NCI-H1694 (cell line): ENCODE results near the gene STX16.

ENCODE experiments used
- DNase-seq: peaks from one replicate; lab custom pipeline; 2025; lab: John Stamatoyannopoulos, UW

Gene STX16

DNA sequence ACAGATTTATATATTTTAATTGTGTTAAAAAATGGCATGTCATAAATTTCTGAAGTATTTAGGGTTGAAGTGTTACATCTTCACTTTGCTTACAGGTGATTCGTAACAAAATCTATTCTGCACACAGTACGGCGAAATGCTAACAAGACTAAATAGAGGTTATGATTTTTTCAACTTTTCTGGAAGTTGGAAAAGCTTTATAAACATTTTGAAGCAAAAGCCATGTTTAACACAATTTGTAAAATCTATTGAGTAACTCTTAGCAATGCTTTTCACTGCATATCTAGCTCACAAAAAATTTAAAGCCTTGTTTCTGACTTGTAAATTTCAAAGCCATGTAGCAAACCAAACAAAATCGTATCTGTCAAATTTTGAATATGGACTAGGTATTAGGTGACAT is 3.3 kb downstream of the STX16 start:
- no peak for DNase-seq

- no peak for DNase-seq
Measured at GRCh38 chr20:58655328-58656107, 4.4 kb downstream of the STX16 start.

DNA sequence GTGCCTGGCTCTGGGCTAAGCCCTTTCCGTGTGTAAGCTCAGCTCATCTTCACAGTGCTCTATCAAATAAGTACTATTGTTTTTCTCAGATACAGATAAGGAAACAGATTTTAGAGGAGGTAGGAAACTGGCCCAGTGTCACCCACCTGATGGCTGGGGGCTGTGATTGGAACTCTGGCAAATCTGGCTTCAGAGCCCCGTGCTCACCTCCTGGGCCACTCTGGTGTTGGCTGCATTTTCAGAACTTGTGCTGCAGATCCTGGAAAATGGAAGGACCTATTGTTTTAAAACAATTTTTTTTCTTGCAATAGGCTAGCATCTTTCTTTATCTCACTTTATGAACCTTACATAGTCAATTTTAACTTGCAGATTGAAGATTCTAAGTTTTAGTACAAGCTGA is 5.7 kb downstream of the STX16 start:
- no peak for DNase-seq

DNA sequence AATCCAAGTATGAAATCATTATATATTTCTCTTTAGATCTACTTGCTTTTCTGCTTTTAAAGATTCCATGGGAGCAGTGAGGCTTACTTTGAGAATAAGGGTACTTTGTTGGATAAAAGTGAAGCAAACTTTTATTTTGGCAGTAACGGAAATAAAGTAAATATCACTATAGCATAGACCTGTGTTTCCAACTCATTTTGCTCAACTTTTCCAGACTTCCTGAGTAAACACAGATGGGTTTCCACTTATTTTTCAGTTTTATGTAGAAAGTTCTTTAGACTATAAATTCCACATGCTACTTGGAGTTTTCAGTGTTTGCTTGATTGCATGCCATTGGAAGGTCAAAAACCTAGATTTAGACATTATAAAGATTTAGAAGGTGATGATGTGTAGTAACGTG is 6.2 kb downstream of the STX16 start:
- no peak for DNase-seq

GRCh38 chr20:58657986-58658385 is 6.9 kb downstream of the STX16 start:
- no peak for DNase-seq

DNA sequence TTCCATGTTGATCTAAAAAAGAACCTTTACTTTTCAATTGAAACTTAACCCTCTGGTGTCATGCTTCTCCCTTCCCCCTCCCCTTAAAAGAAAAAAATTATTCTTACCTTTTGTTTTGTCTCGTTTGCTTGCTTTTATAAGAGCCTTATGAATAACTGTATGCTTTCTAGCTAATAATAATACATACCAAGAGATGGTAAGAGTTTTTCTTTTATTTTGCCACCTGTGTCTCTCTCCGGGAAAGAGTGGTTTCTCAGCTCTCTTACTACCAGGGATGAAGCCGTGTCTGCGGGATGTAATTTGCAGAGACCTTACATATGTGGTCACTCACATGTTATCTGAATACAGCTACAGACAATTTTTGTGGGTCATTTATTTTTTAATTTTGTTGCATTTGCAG is 7.7 kb downstream of the STX16 start:
- no peak for DNase-seq

GRCh38 chr20:58659841-58660240 is 8.8 kb downstream of the STX16 start:
- no peak for DNase-seq

- no peak for DNase-seq
Measured at GRCh38 chr20:58660855-58661597, 9.9 kb downstream of the STX16 start.

- no peak for DNase-seq
Measured at GRCh38 chr20:58661598-58662473, 10.8 kb downstream of the STX16 start.

- DNase-seq: no peak
Measured at GRCh38 chr20:58664331-58664730, 13.2 kb downstream of the STX16 start.

DNA sequence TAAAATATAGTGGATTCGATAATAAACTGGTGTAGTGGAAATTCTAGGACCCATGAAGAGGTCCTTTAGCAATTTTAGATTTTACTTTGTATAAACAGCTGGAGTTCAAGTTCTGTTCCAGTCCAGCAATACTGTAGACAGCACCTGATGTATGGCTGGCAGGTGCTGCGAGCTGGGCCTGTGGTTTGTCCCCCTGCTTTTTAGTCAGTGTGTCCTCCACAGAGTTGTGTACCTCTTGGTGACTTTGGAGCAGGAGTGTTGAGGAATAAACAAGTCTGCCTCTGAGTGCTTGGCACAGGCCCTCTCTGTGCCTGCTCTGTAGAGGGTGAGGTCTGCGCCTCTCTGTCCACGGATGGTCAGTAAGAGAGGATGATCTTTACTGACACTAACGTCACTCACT is 13.8 kb downstream of the STX16 start:
- DNase-seq: no peak

DNA sequence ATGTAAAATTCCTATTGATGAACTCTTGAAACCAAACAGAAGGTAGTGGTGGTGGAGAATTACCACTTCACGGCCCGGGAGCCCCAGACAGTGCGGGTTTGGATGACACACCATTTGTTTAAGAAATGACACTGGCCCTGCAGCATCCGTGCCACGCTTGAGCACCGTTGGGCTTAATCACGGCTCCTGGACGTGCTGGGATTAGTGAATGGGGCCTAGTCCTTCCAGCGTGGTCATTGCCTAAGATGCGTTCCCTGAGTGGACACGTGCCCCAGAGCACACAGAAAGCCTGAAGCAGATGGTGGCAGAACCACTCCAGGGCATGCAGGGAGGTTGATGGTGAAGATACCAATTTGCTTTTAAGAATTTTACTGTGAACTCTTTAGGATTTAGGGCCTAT is 14.5 kb downstream of the STX16 start:
- DNase-seq: no peak

DNA sequence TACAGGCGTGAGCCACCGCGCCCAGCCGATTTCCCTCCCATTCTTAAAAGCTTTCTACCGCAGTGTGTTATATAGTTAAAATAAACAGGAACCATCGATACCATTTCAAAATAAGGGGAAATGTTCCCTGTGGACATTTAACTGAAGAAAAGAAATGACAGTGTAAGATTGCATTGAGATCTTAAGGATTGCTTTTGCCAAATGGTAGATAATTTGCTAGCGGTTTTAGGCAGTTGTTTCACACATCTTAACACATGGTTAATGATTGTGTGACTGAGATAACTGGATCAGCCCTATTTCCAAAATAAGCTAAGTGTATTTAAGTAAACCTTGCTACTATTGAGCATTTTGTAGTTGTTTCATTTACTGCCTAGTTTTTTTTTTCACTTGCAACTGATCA is 15.6 kb downstream of the STX16 start:
- no peak for DNase-seq

DNA sequence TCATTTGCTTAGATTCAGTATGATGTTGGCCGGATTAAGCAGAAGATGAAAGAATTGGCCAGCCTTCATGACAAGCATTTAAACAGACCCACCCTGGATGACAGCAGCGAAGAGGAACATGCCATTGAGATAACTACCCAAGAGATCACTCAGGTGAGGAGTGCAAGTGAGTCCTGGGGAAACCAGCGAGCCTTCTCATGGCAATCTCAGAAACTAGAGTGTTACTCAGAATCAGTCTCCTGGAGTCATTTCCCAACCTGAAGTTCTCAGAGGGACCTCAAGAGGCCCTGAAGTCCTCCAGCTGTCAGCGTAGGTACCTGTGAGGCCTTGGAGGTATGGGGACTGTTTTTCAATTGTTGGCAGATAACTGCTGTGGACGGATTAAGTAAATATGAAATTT is 16.9 kb downstream of the STX16 start:
- no peak for DNase-seq

GRCh38 chr20:58668901-58669286 is 17.8 kb downstream of the STX16 start:
- DNase-seq: no peak

GRCh38 chr20:58669287-58670006 is 18.4 kb downstream of the STX16 start:
- no peak for DNase-seq

GRCh38 chr20:58670102-58670501 is 19.0 kb downstream of the STX16 start:
- DNase-seq: no peak

- DNase-seq: no peak
Measured at GRCh38 chr20:58670659-58671058, 19.6 kb downstream of the STX16 start.

DNA sequence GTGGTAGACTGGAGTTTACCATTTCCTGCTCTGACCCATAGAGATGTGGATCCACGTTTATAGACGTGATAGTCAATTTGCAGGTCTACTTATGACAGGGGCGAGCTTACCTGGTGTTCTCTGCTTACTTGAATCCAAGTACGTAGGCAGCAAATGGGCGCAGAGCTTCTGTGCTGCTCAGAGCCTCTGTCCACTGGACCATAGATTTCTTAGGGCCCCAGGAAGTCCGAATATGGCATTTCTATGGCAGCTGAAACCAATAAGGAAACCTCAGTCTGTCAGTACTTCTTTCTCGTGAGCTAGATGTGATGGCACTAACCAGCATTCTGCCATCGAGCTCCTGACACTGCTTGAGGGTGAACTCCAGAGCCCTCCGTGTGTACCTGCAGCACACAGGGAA is 22.0 kb downstream of the STX16 start:
- no peak for DNase-seq

DNA sequence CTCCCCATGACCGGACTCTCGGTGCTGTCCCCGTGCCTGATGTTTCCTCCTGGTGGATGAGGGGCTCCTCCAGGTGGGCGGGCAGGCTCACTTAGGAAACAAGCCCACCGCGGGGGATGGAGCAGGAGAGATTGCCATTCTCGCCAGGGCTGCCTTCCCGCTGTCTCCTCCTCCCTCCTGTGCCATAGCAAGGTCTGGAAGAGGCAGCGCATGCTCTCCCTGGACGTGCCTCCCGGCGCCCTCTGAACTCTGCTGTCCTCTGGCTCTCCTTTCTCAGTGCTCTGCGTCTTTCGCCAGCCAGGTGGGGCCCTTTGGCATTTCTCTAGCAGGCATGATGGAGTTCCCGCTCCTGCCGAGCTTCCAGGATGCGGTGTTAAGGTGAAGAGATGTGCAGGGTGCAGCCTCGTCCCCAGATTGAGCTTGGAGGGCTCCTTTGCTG is 24.1 kb downstream of the STX16 start:
- DNase-seq: no peak

DNA sequence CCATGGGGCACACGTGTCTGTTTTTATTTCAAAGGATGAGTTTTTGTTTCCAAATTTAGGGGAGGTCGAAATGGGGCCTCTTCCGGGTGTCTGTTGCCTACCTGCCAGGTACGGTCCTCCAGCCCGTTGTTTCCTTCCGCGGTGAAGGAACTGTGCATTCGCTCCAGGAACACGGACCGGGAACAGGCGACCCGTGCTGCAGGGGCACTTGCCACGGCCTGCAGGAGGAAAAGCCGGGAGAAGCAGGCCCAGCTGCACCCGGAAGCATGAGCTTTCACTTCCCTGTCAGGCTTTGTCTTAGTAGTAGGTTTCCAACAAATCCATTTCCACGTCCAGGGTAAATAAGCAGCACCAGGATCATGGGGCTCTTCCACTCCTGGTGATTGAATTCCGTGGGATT is 24.6 kb downstream of the STX16 start:
- DNase-seq: no peak

DNA sequence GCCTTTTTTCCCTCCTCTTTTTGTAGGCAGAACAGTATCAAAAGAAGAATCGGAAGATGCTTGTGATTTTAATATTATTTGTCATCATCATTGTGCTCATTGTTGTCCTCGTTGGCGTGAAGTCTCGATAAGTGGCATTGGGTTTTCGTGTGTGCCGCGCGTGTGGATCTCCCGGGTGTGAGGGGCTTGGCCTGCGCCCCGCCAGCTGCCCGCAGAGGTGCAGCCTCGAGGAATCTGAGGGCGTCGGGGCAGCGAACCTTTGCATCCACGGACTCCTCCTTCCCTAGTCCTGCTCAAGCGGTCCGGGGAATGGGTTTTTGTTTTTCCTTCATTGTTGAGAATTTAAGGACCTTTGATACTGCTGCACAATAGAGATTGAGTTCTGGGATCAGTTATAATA is 25.1 kb downstream of the STX16 start:
- DNase-seq: no peak
